GM21447 (cell line): ENCODE results near the gene SAMD11.

ENCODE experiments used
- ATAC-seq: cut with Tn5 transposase; IDR thresholded peaks from one replicate; pipeline ENCODE4 v1.9.1; 2021; ENCODE audit not compliant: unreplicated experiment

Gene SAMD11

DNA sequence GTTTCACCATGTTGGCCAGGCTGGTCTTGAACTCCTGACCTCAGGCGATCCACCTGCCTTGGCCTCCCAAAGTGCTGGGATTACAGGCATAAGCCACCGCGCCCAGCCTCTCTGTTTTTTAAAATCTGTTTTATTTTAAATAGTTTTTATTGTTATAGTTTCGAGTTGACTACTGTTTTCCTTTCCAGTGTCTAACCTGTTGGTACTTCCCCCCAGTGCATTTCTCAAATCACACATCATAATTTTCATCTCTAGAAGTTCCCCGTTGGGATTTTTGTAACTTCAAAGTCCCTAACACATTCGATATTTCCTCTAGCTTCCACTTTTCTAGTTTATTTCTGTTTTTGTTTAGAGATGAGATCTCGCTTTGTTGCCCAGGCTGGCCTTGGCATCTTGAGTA lies 68.6 kb downstream of the SAMD11 start:
- no peak for ATAC-seq

DNA sequence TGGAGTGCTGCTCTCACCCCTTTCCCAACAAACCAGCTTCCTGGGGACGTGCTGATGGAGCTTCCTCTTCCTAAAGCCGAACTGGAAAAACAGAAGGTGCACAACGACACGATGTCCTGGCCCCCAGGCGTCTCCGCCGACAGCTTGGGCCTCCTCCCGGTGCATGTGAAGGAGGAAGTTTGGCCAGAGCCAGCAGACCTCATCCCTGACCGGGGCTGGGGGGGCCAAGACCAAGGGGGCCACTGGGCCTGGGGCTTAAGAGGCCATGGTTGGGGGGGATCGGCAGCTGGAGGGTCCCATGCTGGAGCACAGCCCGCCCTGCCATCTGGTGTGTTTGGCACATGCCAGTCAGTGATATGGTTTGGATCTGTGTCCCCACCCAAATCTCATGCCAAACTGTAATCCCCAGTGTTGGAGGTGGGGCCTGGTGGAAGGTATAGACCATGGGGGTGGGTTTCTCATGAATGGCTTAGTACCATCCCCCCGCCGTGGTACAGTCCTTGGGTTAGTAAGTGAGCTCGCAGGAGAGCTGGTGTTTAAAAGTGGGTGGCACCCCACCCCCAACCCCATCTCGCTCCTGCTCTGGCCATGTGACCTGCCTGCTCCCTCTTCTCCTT lies 69.8 kb downstream of the SAMD11 start:
- ATAC-seq, result no peak
